IPS-18c (cell line): ENCODE data around the gene RALBP1.
"Not testable (repeated sequence)": the region's sequence is repeated elsewhere in the genome, so short reads cannot be mapped to it uniquely, and the experiment has no call there.

Source experiments
- H3K4me3 ChIP-seq: 2 replicates; pipeline ENCODE4 v1.7.0; 2013; ENCODE audit warnings: low read depth, mild to moderate bottlenecking, low read length, moderate library complexity; ENCODE audit not compliant: insufficient read depth
- H3K9me3 ChIP-seq: one replicate; pipeline ENCODE4 v1.6.1; 2013; ENCODE audit warnings: mild to moderate bottlenecking, low read length, moderate library complexity; ENCODE audit not compliant: control insufficient read depth, insufficient read depth

The RALBP1 gene

GRCh38 chr18:9474983-9475642, at the start of gene RALBP1:
TSS of gene RALBP1 (plus strand) at chr18:9475513. CDS start at chr18:9513046, 37,533 bp downstream.
- peak within 1 kb of the TSS; percentile 90 for H3K4me3 ChIP-seq
- no peaks in the 10 kb centered on the region for H3K9me3 ChIP-seq

DNA sequence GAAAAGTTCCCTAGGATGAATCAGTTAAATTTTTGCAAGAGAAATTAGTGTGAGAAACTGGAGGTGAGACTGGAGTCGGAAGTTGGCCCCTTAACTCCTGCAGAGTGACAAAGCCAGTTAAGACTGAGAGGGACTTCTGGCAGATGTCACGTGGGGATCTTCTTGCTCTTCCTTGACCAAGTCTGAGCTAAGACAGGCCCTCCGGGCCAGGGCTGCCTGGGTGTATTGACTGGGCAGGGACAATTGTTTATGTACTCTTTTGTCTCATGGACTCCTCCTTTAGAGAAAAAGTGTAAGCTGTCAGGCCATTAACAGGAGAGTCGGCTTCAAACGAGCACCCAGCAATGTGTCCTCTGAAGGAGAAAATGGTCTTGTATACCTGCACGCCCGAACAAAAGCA, 48.6 kb upstream of the RALBP1 start:
- no peak overlapping the region for H3K4me3 ChIP-seq
- no peaks in the 10 kb centered on the region for H3K9me3 ChIP-seq

DNA sequence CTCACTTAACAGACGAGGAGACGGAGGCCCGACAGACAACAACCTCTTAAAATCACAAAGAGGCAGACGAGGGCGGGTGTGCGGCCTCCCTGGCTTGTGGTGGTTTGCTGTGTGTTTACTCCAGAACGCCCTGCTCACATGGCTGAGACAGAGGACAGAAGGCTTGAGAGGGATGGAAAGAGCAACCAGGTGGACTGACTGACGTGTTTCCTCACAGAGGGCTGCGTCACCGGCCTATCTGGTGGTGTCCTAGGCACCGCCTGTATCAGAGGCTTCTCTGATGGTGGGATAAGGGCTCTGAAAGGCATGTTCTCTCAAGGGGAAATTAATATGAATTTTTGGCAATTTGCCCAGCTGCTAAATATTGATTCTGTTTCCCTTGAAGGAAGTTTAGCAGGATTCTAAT, 47.0 kb upstream of the RALBP1 start:
- Histone ChIP-seq H3K9me3 (no peaks in the 10 kb centered on the region), H3K4me3 (no peak overlapping the region)

- no peak overlapping the region for H3K4me3 ChIP-seq
- H3K9me3 ChIP-seq = no peaks in the 10 kb centered on the region
Measured at GRCh38 chr18:9428862-9429661, 46.3 kb upstream of the RALBP1 start.

- Histone ChIP-seq H3K4me3 (no peak overlapping the region), H3K9me3 (no peaks in the 10 kb centered on the region)
Measured at GRCh38 chr18:9429662-9429993, 45.7 kb upstream of the RALBP1 start.

- H3K9me3 ChIP-seq, H3K4me3 ChIP-seq: not testable (repeated sequence)
Measured at GRCh38 chr18:9430315-9430714, 45.0 kb upstream of the RALBP1 start.

DNA sequence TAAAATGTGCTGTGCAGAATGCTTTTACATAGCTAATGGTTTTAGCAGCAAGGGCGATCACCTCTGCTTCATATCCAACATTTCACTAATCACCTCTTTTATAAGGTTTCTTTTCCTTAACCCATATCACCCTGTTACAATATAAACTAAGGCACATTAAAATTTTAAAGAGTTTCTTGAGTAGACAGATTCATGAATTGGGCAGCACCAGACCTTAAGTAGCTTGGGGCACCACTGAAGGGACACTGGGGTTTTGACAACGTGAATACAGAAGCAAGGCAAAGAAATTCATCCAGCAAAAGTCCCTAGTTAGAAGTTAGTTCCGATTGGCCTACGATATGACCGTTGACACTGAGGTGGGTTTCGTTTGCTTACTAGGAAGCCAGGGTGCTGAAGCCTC, 44.0 kb upstream of the RALBP1 start:
- Histone ChIP-seq H3K4me3 (no peak overlapping the region), H3K9me3 (no peaks in the 10 kb centered on the region)

DNA sequence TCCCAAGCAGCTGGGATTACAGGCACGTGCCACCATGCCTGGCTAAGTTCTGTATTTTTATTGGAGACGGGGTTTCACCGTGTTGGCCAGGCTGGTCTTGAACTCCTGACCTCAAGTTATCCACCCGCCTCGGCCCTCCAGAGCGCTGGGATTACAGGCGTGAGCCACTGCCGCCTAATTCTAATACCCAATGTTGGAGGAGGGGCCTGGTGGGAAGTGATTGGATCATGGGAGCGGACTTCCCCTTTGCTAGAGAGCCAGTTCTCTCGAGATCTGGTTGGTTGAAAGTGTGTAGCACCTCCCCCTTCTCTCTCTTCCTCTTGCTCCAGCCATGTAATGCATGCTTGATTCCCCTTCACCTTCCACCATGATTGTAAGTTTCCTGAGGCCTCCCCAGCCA, 42.2 kb upstream of the RALBP1 start:
- not testable (repeated sequence) for H3K4me3 ChIP-seq, H3K9me3 ChIP-seq

DNA sequence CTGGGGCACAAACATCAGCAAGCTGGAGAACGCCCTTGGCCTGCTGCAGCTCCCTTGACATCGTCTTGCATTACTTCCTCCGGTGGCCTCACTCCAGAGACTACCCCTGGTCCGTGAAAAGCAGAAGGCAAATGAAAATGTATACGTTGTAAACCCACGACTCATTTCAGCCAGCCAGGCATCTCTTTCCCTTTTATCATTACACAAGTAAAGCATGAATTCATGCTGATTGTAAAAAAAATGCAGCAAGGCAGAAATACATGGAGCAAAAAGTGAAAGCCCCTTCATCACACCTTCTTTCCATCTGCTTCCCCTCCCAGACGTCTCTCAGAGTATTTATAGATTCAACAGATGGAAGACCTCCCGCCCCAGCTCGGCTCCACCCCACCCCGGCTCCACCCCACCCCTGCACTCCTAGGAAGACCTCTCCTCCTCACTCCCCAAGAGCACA, 41.6 kb upstream of the RALBP1 start:
- Histone ChIP-seq H3K9me3 (no peaks in the 10 kb centered on the region), H3K4me3 (no peak overlapping the region)

DNA sequence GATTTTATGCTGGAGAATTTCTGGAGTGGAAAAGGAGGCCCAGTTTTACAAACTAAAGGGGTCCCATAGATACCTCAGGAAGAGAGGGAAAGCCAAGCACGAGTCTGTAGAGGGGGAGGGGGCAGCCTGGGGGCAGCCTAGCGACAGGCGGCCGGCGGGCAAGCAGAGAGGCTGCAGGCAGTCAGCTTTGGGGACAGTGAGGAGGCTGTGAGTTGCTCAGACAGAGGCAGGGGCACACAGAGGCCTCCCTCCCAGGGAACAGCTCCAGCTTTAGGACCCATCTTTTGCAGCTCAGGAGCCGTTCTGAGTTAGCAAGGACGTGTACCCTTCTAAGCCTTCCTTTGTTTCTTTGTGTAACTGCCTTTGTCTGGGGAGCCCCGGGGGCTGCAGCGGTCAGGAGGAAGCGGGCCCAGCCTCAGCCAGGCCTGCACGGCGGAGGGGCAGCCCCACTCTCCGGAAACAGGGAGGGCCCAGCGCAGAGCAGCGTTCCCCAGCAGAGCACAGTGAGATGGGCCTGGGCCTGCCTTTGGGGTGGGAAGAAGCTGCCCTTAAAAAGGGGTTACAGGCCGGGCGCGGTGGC, 41.1 kb upstream of the RALBP1 start:
- Histone ChIP-seq H3K4me3 (no peak overlapping the region), H3K9me3 (no peaks in the 10 kb centered on the region)

DNA sequence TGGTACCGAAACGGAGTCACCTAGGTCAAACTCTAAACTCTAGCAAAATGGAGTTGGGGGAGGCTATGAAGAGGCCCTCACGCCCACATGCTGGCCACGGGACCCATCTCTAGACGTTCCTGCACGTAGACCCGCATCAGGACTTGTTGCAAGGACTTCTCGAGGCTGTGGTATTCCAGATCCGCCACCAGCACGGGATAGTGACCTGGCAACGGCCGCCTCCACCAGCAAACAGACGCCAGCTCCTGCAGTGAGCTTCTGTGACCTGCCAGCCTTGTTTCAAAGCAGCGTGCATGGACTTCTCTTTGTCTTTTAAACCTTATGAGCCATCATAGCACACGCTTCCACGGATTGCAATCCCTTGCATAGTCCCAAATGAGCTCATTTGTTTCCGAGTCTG, 40.3 kb upstream of the RALBP1 start:
- H3K4me3 ChIP-seq = no peak overlapping the region

GRCh38 chr18:9436206-9436929, 38.9 kb upstream of the RALBP1 start:
- no peaks in the 10 kb centered on the region for H3K9me3 ChIP-seq
- H3K4me3 ChIP-seq = no peak overlapping the region

More for the DNA sequence above, 40.3 kb upstream of the RALBP1 start:
- no peaks in the 10 kb centered on the region for H3K9me3 ChIP-seq

DNA sequence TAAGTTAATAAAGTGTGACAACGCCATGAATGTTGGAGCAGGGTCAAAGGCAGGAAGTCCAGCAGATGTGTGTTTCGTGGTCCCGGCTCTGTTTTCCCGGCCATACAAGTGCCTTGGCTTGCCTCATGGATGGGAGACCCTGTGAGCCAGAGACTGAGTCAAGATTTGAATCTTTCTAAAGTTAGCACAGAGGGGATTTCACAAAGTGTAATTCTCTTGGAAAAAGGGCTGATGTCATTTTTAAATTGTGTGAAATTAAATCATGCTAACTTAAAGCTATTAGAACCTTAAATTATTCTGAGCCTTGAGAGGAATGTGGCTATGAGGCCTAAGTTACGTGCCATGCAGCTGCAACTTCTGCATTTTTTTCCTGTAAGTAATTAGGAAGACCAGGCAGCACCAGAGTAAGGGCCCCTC, 38.3 kb upstream of the RALBP1 start:
- no peaks in the 10 kb centered on the region for H3K9me3 ChIP-seq
- no peak overlapping the region for H3K4me3 ChIP-seq

GRCh38 chr18:9437672-9438071, 37.6 kb upstream of the RALBP1 start:
- no peaks in the 10 kb centered on the region for H3K9me3 ChIP-seq
- H3K4me3 ChIP-seq = no peak overlapping the region

GRCh38 chr18:9441061-9441460, 34.3 kb upstream of the RALBP1 start:
- Histone ChIP-seq H3K4me3 (no peak overlapping the region), H3K9me3 (no peaks in the 10 kb centered on the region)

- H3K9me3 ChIP-seq = no peaks in the 10 kb centered on the region
- no peak overlapping the region for H3K4me3 ChIP-seq
Measured at GRCh38 chr18:9444549-9444948, 30.8 kb upstream of the RALBP1 start.

- H3K9me3 ChIP-seq = no peaks in the 10 kb centered on the region
- no peak overlapping the region for H3K4me3 ChIP-seq
Measured at GRCh38 chr18:9446839-9447238, 28.5 kb upstream of the RALBP1 start.

DNA sequence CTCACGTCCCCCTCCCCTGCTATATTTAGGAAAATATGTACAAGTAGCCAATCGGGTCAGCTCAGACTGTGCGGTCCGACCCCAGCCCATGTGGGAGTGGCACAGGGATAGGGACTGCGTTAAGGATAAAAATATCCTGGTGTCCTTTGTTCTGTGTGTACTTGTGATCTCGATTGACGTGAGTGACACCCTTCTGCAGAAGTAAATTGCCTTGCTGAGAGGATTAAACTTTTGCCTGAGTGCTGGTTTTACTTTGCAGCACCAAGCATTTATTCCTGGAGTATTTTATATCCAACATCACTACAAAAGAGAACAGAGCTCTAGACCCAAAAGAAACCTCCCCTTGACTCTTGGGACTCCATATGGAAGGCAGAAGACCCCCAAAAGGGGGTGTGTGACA, 28.0 kb upstream of the RALBP1 start:
- no peak overlapping the region for H3K4me3 ChIP-seq
- H3K9me3 ChIP-seq = no peaks in the 10 kb centered on the region
